Ramos (cell line): ENCODE data around the gene MYO10.

Experiments
- in situ Hi-C: fragments of 300-500 bp; cut with MboI; formaldehyde crosslinking; loops from one replicate; pipeline ENCODE4 v1.14.3; 2022; ENCODE audit warnings: low sequenced_read_pairs; ENCODE audit not compliant: unreplicated experiment

Gene MYO10

DNA sequence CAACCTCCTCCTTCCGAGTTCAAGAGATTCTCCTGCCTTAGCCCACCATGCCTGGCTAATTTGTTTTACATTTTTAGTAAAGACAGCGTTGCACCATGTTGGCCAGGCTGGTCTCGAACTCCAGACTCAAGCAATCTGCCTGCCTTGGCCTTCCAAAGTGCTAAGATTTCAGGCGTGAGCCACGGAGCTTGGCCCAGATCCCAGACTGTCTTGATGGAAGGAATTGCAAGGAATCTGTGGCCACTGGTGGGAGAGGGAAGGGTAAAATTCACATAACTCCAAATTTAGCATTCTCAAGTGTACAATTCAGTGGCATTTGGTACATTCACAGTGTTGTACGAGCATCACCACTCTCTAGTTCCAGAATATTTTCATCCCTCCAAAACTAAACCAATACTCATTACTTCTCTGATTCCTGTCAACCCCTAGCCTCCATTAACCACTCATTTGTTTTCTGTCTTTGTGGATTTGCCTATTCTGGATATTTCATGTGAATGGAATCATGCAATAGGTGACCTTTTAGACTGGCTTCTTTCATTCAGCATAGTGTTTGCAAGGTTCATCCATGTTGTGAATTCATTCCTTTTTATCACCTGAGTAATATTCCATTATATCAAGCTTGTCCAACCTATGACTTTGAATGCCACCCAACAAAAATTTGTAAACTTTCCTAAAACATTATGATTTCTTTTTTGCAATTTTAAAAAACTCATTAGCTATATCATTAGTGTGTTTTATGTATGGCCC, 8.9 kb upstream of the MYO10 start:
- in situ Hi-C loops, result no loop called here

- in situ Hi-C loops, result no loop called here
These were observed 8.0 kb upstream of the MYO10 start for GRCh38 chr5:16943846-16944678.

GRCh38 chr5:16937503-16938161, 1.5 kb upstream of the MYO10 start:
- in situ Hi-C loops, result no loop called here

DNA sequence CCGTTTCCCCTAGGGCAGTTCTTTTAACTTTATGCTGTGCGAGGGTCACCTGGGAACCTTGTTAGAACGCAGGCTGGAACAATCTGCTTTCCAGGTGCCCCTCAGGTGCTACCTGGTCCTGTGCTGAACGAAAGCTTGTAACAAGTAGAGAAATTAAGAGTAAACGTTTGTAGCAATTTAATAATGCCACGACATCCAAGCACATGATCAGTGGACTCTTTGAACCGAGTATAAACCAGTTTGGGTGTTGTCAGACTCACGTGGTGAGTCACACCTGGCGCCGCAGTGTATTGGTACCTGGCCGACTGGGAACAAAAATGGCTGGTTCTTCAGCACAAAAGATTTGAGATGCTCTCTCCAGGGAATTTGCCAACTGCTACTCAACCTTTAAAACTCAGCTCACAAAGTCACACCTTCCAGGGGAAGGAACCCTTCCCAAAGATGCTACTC, 926 bp upstream of the MYO10 start:
- in situ Hi-C loops, result no loop called here

DNA sequence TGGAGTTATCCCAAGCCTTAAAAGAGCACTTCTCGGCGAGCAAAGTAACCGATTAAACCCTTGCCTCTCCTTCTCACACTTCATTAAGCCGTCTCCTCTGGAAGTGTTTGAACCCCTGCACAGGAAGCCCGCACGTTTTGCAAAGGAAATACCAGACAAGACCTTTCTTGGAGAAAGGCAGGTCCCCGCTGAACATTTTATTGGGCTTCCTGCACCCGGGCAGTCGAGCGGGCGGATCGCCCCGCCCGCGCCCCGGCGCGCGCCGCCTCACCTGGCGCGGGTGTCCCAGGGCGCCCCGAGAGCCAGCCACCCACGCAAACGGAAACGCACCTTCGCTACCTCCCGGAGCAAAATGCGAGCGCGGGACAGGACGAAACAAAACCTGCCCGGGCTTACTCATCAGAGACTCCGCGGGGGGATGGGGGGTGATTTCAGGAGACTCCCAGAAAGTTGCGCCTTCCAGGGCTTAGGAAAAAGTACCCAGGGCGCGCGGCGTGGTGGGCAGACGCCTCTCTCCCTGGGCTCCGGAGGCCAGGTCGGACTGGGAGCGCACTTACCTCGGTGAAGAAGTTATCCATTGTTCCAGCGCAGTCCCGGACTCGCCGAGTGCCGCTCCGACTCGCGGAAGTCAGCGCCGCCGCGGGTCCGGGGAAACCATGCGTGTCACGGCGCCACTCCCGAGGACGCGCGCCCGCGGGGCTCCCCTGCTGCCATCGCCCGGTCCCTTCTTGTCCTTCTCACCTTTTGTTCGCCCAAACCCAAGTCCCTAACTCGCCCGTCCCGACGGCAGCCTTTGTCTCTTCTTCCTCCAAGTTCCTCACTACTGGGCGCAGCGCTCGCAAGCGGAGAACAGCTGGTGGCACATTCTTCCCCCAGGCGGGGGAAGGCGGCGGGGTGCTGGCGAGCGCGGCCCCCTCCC, 598 bp downstream of the MYO10 start:
- in situ Hi-C loops, result no loop called here

GRCh38 chr5:16934677-16935153, 1.4 kb downstream of the MYO10 start:
- in situ Hi-C loops, result no loop called here

DNA sequence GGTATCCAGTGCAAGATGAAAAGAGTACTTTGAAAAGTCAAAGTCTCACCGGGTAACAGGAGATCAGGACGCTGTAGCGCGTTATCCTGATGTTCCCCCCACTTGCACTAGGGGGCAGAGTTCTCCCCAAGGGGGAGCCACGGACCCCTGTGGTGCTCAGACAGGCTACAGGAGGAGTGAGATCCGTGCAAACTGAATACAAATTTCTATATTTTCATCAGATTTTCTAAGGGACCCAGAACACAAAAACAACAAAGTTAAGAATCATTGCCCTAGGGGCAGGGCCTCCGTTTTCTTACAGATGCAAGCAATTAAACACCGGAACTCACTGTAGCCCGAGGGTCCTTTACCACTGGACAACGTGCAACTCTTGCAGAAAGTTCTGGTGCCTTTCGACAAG, 2.0 kb downstream of the MYO10 start:
- in situ Hi-C loops, result no loop called here

DNA sequence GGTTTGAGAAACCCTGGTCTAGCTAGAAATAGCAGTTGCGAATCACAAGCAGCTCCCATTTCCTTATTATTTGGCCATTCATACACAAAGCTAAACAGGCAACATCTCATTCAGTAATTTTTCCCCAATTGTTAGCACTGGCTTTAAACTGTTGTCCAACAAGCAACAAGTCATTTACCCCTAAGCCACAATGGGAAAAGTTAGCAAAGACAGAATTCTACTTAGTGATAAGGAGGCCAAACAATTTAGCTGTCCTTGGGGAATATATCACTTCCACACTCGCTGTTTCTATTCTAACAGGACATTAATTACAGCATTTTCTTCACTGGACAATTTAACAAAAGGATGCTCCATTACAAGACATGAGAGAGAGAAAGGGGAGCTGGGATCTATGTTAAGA, 2.8 kb downstream of the MYO10 start:
- in situ Hi-C loops, result no loop called here

DNA sequence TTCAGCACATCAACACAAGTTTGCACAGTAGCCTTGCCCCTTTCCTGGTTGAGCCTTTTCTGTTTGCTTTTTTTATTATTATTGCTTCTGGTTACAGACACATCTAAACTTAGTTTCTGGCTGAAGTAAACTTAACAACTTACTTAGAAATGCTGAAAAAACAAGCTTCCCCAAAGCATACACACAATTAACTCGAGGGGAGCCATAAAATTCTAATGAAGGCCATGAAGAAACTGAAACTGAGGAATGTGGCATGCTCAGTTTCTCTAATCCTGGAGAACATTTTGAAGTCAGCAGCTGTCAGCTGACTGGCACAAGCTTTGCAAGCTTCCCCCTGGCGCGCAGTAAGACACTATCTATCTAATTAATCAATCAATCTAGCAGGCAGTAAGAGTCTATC, 3.7 kb downstream of the MYO10 start:
- in situ Hi-C loops, result no loop called here

- in situ Hi-C loops, result no loop called here
These were observed 4.6 kb downstream of the MYO10 start for GRCh38 chr5:16931334-16932110.

- in situ Hi-C loops, result no loop called here
These were observed 5.6 kb downstream of the MYO10 start for GRCh38 chr5:16930496-16930895.

DNA sequence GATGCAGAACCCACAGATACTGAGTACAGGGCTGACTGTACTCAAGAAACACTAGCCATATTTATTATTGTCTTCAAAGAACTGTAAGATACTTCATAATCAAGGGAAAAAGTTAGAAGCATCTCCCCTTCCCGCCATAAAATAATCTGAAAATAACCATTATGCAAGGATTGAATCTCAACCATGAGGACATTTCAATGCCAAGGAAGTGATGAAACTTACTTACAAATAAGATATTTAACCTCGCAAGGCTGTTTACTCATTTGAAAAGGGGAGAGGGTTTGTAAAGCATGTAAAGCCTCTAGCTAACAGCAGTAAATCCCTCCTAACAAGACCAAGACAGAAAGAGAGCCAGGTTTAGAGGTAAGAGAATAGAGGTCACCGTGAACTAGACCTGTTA, 6.3 kb downstream of the MYO10 start:
- in situ Hi-C loops, result no loop called here

DNA sequence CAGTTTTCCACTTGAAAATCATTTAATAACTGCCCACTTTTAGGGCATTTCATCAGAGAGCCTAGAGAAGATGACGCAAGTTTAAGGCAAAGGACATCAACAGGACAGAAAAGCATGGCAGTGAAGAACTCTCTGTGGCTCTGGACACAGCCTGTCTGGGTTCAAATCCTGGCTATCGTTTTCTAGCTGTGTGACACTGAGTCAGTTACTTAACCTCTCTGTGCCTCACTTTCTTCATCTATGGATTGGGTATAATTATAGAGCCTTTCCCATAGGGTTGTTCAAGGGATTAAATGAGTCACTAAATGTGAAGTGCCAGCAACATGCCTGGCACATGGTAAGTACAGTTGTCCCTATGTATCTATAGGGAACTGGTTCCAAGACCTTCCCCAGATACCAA, 6.7 kb downstream of the MYO10 start:
- in situ Hi-C loops, result no loop called here

DNA sequence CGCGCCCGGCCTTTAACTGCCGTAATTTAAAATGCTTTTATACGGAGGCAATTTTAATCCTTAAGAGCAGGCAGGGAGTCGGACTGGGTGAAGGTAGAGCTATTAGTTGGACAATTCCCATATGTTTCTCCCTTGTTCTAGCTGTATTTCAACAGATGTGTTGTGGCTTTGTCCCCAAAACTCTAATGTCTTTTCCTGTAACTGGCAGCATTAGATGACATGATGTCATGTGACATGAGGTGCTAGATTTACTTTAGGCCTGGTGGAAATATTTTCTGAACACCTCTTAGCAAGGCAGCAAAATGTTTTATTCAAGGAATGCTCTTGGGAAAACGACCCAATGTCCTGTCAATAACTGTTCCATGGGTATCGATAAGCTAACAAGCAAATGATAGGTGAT, 8.5 kb downstream of the MYO10 start:
- in situ Hi-C loops, result no loop called here

DNA sequence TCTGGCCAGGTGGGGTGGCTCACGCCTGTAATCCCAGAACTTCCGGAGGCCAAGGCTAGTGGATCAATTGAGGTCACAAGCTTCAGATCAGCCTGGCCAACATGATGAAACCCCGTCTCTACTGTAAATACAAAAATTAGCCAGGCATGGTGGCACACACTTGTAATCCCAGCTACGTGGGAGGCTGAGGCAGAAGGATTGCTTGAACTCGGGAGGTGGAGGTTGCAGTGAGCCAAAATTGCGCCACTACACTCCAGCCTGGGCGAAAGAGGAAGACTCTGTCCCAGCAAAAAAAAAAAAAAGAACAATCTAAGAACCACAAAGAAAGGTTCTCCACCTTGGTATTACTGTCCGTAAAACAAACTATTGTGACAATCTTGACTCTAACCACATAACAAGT, 9.7 kb downstream of the MYO10 start:
- in situ Hi-C loops, result no loop called here

DNA sequence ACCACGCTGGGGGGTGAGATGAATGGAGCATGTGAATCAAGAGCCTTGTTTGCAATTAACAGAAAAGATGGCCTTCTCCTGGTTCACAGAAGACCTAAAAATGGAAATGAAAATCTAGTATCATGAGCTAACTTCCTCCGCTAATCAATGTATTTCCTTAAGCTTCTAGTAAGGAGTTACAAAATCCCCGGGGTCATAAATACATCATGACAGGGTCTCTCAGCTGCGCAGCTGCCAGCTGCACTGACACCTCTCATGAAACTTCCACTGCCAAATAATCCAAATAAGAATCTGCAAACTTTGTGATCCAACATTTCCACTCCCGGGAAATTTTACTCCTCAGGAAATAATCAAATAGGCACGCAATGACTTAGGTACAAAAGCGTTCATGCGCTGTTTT, 11.9 kb downstream of the MYO10 start:
- in situ Hi-C loops, result no loop called here

DNA sequence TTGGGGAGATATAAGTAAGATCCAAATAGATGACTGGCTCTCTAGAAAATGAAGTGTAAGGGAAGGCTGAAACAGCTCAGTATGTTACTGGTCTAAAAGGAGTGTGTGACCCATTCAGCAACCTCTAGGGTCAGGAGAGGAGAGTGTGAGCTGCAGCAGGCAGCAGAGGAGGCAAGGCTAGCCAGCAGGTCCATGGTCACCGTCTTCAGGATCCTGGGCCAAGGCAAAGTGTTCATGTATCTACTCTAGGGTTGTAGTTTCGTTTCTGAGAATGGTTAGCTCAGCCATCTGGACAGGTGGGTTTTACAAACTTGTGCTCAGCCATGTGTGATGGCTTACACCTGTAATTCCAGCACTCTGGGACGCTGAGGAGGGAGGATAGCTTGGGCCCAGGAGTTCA, 13.7 kb downstream of the MYO10 start:
- in situ Hi-C loops, result no loop called here

DNA sequence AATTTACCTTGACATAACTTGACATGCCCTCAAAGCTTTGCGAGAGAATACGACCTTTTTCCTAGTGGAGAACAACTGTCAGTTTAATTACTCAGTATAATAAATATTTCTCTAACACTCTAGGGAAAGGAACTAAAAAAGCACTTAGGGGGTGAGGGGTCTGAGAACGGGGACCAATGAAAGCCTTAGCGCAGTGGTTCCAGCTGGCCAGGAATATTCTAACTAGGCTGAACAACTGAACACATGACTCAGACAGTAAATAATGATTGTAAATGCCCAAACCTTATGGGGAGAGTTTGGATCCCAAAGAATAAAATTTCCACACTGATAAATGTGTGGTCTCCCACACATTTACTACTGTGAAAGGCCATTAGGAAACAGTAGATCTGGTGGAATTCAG, 14.9 kb downstream of the MYO10 start:
- in situ Hi-C loops, result no loop called here

- in situ Hi-C loops, result no loop called here
These were observed 15.8 kb downstream of the MYO10 start for GRCh38 chr5:16920109-16920816.
